SK-N-SH treated with all-trans-retinoic acid at 6 μM for 48 hours (cell line): ENCODE measurements around the gene TBL1X.

Source experiments
- ATAC-seq: fragments of 200-7000 bp; cut with Tn5 transposase; 3 replicates; pipeline ENCODE4 v1.9.1; 2020; ENCODE audit warnings: mild to moderate bottlenecking, moderate library complexity
- ARNTL ChIP-seq: fragments of 450-650 bp; formaldehyde crosslinking; IDR thresholded peaks from 2 replicates; pipeline ENCODE4 v1.5.0; 2020; ENCODE audit warnings: low read depth, mild to moderate bottlenecking, moderate library complexity, borderline replicate concordance
- BACH2 ChIP-seq: fragments of 250-450 bp; sonication (Bioruptor Pico); IDR thresholded peaks from 2 replicates; pipeline ENCODE4 v1.9.0; 2021; ENCODE audit warnings: mild to moderate bottlenecking, borderline replicate concordance
- CSDC2 ChIP-seq: fragments of 250-450 bp; sonication (Bioruptor Pico); IDR thresholded peaks from 2 replicates; pipeline ENCODE4 v1.5.0; 2020; ENCODE audit warnings: mild to moderate bottlenecking, moderate library complexity
- ESRRG ChIP-seq: fragments of 250-450 bp; sonication (Bioruptor Pico); IDR thresholded peaks from 2 replicates; pipeline ENCODE4 v1.6.1; 2021; ENCODE audit warnings: mild to moderate bottlenecking
- GLIS3 ChIP-seq: fragments of 250-450 bp; sonication (Bioruptor Pico); IDR thresholded peaks from 2 replicates; pipeline ENCODE4 v1.5.0; 2020; ENCODE audit warnings: mild to moderate bottlenecking, moderate library complexity
- ISL1 ChIP-seq: fragments of 250-450 bp; sonication (Bioruptor Pico); IDR thresholded peaks from 2 replicates; pipeline ENCODE4 v2.1.2; 2022; ENCODE audit warnings: mild to moderate bottlenecking, moderate library complexity
- PPARA ChIP-seq: fragments of 250-450 bp; sonication (Bioruptor Pico); IDR thresholded peaks from 2 replicates; pipeline ENCODE4 v1.5.0; 2020; ENCODE audit warnings: mild to moderate bottlenecking, borderline replicate concordance
- RARB ChIP-seq: fragments of 250-450 bp; sonication (Bioruptor Pico); IDR thresholded peaks from 2 replicates; pipeline ENCODE4 v1.8.0; 2021; ENCODE audit warnings: mild to moderate bottlenecking, moderate library complexity
- SNAI2 ChIP-seq: fragments of 250-450 bp; sonication (Bioruptor Pico); IDR thresholded peaks from 2 replicates; pipeline ENCODE4 v1.5.0; 2020; ENCODE audit warnings: mild to moderate bottlenecking, moderate library complexity
- TCF4 ChIP-seq: fragments of 250-450 bp; sonication (Bioruptor Pico); IDR thresholded peaks from 2 replicates; pipeline ENCODE4 v1.8.0; 2021; ENCODE audit warnings: mild to moderate bottlenecking, moderate library complexity, borderline replicate concordance
- TOX ChIP-seq: fragments of 250-450 bp; sonication (Bioruptor Pico); IDR thresholded peaks from 2 replicates; pipeline ENCODE4 v1.8.0; 2021; ENCODE audit warnings: mild to moderate bottlenecking, moderate library complexity, borderline replicate concordance
- ZC3H10 ChIP-seq: fragments of 250-450 bp; sonication (Bioruptor Pico); IDR thresholded peaks from 2 replicates; pipeline ENCODE4 v1.5.1; 2021; ENCODE audit warnings: mild to moderate bottlenecking, moderate library complexity
- ZFP3 ChIP-seq: fragments of 250-450 bp; sonication (Bioruptor Pico); IDR thresholded peaks from 2 replicates; pipeline ENCODE4 v1.5.0; 2020; ENCODE audit warnings: mild to moderate bottlenecking, moderate library complexity
- ZFP30 ChIP-seq: fragments of 450-650 bp; formaldehyde crosslinking; IDR thresholded peaks from 2 replicates; pipeline ENCODE4 v1.5.0; 2022; ENCODE audit warnings: mild to moderate bottlenecking, moderate library complexity
- ZNF565 ChIP-seq: fragments of 450-650 bp; formaldehyde crosslinking; conservative IDR thresholded peaks from 2 replicates; pipeline ENCODE4 v1.5.0; 2020; ENCODE audit warnings: low read depth, mild to moderate bottlenecking, moderate library complexity
- ZNF70 ChIP-seq: fragments of 450-650 bp; formaldehyde crosslinking; IDR thresholded peaks from 2 replicates; pipeline ENCODE4 v1.5.0; 2020; ENCODE audit warnings: mild to moderate bottlenecking, moderate library complexity
- ZNF8 ChIP-seq: fragments of 450-650 bp; formaldehyde crosslinking; IDR thresholded peaks from 2 replicates; pipeline ENCODE4 v1.5.0; 2020; ENCODE audit warnings: mild to moderate bottlenecking, moderate library complexity
- TF ChIP-seq, protein P1 (sequence below): fragments of 250-450 bp; sonication (Bioruptor Pico); IDR thresholded peaks from 2 replicates; pipeline ENCODE4 v1.5.0; 2020; ENCODE audit warnings: mild to moderate bottlenecking, moderate library complexity
- TF ChIP-seq, protein P2 (sequence below): fragments of 250-450 bp; sonication (Bioruptor Pico); IDR thresholded peaks from 2 replicates; pipeline ENCODE4 v1.8.0; 2020; ENCODE audit warnings: mild to moderate bottlenecking, moderate library complexity, borderline replicate concordance
- TF ChIP-seq, protein P3 (sequence below): fragments of 250-450 bp; sonication (Bioruptor Pico); IDR thresholded peaks from 2 replicates; pipeline ENCODE4 v1.5.1; 2021; ENCODE audit warnings: mild to moderate bottlenecking, moderate library complexity
- TF ChIP-seq, protein P4 (sequence below): fragments of 250-450 bp; sonication (Bioruptor Pico); IDR thresholded peaks from 2 replicates; pipeline ENCODE4 v1.8.0; 2021; ENCODE audit warnings: low read depth, mild to moderate bottlenecking, moderate library complexity, borderline replicate concordance

Gene TBL1X

DNA sequence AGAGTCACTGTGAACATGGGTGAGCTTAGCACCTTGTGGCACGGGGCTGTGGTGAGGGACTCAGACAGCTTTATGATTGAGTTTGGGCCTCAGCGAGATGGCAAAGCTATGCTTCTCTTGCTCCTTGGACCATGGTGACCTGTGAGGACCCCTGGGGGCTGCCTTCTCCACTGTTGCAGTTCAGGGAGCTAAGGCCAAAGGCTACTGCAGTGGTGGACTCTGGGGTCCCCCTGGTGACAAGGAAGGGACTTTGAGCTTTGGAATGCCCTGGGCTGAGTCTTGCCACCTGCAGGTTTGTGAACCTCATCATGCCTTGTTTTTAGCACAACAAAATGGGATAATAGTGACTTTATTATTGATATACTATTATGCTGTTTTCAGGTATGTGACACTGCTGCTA, 36.5 kb downstream of the TBL1X start:
- ATAC-seq, result no peak
- TF ChIP-seq CSDC2 (no peak), TOX (CRISPR knock-in tag) (no peak), ZNF8 (CRISPR knock-in tag) (no peak), ISL1 (CRISPR knock-in tag) (no peak), ESRRG (CRISPR knock-in tag) (no peak), ZFP30 (CRISPR knock-in tag) (no peak)
- TF ChIP-seq, all 23 proteins: peak for 0

DNA sequence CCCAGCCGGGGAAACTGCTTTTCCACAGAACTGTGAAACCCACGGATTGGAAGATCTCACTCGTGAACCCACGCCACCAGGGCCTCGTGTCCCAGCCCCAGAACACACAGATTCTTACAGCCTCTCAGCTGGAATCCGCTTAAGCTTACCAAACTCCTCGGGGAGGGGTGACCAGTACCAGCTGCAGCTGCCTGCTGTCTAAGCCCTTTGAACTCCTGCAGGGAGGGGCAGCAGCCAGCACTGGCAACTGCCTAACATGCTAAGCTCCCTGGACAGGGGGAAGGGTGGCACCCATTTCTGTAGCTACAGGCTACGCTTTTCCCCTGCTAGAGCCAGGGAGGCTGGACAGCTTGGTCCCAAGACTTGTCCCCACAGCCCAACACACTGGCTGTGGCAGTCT, 38.4 kb downstream of the TBL1X start:
- no peak for ATAC-seq
- TF ChIP-seq CSDC2 (no peak), ZNF8 (CRISPR knock-in tag) (no peak), ESRRG (CRISPR knock-in tag) (no peak), PPARA (no peak), ARNTL (CRISPR knock-in tag) (no peak), RARB (CRISPR knock-in tag) (no peak), ZNF565 (CRISPR knock-in tag) (no peak), ZFP30 (CRISPR knock-in tag) (no peak), TCF4 (no peak), BACH2 (CRISPR knock-in tag) (no peak), ZC3H10 (CRISPR knock-in tag) (no peak), SNAI2 (CRISPR knock-in tag) (no peak), ISL1 (CRISPR knock-in tag) (no peak), ZNF70 (CRISPR knock-in tag) (no peak), TOX (CRISPR knock-in tag) (no peak), ZFP3 (CRISPR knock-in tag) (no peak)
- TF ChIP-seq, protein P1, sequence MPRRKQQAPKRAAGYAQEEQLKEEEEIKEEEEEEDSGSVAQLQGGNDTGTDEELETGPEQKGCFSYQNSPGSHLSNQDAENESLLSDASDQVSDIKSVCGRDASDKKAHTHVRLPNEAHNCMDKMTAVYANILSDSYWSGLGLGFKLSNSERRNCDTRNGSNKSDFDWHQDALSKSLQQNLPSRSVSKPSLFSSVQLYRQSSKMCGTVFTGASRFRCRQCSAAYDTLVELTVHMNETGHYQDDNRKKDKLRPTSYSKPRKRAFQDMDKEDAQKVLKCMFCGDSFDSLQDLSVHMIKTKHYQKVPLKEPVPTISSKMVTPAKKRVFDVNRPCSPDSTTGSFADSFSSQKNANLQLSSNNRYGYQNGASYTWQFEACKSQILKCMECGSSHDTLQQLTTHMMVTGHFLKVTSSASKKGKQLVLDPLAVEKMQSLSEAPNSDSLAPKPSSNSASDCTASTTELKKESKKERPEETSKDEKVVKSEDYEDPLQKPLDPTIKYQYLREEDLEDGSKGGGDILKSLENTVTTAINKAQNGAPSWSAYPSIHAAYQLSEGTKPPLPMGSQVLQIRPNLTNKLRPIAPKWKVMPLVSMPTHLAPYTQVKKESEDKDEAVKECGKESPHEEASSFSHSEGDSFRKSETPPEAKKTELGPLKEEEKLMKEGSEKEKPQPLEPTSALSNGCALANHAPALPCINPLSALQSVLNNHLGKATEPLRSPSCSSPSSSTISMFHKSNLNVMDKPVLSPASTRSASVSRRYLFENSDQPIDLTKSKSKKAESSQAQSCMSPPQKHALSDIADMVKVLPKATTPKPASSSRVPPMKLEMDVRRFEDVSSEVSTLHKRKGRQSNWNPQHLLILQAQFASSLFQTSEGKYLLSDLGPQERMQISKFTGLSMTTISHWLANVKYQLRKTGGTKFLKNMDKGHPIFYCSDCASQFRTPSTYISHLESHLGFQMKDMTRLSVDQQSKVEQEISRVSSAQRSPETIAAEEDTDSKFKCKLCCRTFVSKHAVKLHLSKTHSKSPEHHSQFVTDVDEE (CRISPR knock-in tag), result no peak
- TF ChIP-seq, protein P2, sequence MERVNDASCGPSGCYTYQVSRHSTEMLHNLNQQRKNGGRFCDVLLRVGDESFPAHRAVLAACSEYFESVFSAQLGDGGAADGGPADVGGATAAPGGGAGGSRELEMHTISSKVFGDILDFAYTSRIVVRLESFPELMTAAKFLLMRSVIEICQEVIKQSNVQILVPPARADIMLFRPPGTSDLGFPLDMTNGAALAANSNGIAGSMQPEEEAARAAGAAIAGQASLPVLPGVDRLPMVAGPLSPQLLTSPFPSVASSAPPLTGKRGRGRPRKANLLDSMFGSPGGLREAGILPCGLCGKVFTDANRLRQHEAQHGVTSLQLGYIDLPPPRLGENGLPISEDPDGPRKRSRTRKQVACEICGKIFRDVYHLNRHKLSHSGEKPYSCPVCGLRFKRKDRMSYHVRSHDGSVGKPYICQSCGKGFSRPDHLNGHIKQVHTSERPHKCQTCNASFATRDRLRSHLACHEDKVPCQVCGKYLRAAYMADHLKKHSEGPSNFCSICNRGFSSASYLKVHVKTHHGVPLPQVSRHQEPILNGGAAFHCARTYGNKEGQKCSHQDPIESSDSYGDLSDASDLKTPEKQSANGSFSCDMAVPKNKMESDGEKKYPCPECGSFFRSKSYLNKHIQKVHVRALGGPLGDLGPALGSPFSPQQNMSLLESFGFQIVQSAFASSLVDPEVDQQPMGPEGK (CRISPR knock-in tag), result no peak
- TF ChIP-seq, protein P3, sequence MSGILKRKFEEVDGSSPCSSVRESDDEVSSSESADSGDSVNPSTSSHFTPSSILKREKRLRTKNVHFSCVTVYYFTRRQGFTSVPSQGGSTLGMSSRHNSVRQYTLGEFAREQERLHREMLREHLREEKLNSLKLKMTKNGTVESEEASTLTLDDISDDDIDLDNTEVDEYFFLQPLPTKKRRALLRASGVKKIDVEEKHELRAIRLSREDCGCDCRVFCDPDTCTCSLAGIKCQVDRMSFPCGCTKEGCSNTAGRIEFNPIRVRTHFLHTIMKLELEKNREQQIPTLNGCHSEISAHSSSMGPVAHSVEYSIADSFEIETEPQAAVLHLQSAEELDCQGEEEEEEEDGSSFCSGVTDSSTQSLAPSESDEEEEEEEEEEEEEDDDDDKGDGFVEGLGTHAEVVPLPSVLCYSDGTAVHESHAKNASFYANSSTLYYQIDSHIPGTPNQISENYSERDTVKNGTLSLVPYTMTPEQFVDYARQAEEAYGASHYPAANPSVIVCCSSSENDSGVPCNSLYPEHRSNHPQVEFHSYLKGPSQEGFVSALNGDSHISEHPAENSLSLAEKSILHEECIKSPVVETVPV (CRISPR knock-in tag), result no peak

DNA sequence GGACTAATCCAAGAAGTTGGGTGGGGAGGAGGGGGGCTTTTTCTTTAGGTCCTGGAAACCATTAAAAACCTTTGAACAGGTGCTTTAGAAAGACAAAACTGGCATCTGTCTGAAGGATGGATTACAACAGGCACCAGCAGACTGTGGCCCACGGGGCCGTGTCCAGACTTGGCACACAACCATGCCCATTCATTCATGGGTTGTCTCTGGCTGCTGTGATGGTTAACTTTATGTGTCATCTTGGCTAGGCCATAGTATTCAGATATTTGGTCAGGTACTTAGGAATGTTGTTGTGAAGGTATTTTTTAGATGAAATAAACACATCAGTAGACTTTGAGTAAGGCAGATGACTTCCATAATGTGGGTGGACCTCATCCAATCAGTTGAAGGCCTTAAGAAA, 45.5 kb downstream of the TBL1X start:
- TF ChIP-seq SNAI2 (CRISPR knock-in tag) (no peak), ZC3H10 (CRISPR knock-in tag) (no peak), ZNF565 (CRISPR knock-in tag) (no peak), ISL1 (CRISPR knock-in tag) (no peak), BACH2 (CRISPR knock-in tag) (no peak), TCF4 (no peak), PPARA (no peak), ZFP30 (CRISPR knock-in tag) (no peak), CSDC2 (no peak), GLIS3 (CRISPR knock-in tag) (no peak), ZNF8 (CRISPR knock-in tag) (no peak), ZNF70 (CRISPR knock-in tag) (no peak), ESRRG (CRISPR knock-in tag) (no peak), ARNTL (CRISPR knock-in tag) (no peak)
- TF ChIP-seq, protein P1 (CRISPR knock-in tag), result no peak
- TF ChIP-seq, protein P2 (CRISPR knock-in tag), result no peak
- TF ChIP-seq, protein P4, sequence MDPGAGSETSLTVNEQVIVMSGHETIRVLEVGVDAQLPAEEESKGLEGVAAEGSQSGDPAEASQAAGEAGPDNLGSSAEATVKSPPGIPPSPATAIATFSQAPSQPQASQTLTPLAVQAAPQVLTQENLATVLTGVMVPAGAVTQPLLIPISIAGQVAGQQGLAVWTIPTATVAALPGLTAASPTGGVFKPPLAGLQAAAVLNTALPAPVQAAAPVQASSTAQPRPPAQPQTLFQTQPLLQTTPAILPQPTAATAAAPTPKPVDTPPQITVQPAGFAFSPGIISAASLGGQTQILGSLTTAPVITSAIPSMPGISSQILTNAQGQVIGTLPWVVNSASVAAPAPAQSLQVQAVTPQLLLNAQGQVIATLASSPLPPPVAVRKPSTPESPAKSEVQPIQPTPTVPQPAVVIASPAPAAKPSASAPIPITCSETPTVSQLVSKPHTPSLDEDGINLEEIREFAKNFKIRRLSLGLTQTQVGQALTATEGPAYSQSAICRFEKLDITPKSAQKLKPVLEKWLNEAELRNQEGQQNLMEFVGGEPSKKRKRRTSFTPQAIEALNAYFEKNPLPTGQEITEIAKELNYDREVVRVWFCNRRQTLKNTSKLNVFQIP (CRISPR knock-in tag), result no peak
- TF ChIP-seq, all 23 proteins: peak for 0
- no peak for ATAC-seq
